Measurements from ENCODE around the gene CRYBG3. TPM values are rescaled to one million over a fixed set of nuclear protein-coding genes. Genes with fewer than 3 reads are reported as not detected.

Gene CRYBG3
- total and polyA plus RNA-seq, 2 of the 13 experiments (the other 11 are each of a cell fraction or from before 2014, with no cell fraction given), result 3.8 to 15.9 TPM

DNA sequence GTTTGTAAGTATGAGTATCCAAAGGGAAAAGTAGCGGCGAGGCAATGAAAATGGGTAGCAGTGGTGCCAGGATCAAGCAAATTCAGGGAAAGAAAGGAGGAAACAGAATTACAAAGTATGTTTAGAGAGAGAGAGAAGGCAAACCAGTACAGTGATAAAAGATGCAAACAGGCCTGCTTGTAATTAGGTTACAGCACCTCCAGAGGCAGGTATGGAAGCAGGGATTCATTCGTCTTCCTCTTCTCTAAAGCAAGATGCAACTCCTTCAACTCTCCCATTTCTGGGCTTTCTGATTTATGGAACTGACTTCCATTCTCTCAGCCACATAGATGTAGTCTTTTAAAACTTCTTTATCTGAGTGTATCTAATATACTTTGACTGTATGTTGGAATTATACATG is 68.0 kb downstream of the CRYBG3 start:
- H3K4me1 ChIP-seq (ENCODE audit: insufficient read depth, low read length), result no peaks in the 10 kb centered on the region
- intact Hi-C loops (cut with micrococcal nuclease; ENCODE audit: unreplicated experiment), result no loop called here
- in situ Hi-C loops (cut with HindIII; ENCODE audit: extremely low pct_ligation_motif_present, low pct_unique_long_range_greater_than_20kb), result no loop called here
- no peak overlapping the region for H3K9ac ChIP-seq (ENCODE audit: insufficient read depth, low read depth, low read length)
- no peaks in the 10 kb centered on the region for H4K20me1 ChIP-seq (ENCODE audit: insufficient read depth, low read length)
- WGBS (ENCODE audit: low lambda C conversion rate), result 98% methylated on average over 3 of the region's 3 CpGs
- no peaks in the 10 kb centered on the region for H3K9me3 ChIP-seq (ENCODE audit: low read length)
- no peaks in the 10 kb centered on the region for H3K79me2 ChIP-seq (ENCODE audit: insufficient read depth, low read length)
- no peak for FAIRE-seq
- ChIA-PET POLR2A (no interaction called here), CTCF (ENCODE audit: low intra/inter-chr PET ratio, low total read pairs) (no interaction called here)
- no peak for DNase-seq (ENCODE audit: low spot score)
- TF ChIP-seq, protein P1, sequence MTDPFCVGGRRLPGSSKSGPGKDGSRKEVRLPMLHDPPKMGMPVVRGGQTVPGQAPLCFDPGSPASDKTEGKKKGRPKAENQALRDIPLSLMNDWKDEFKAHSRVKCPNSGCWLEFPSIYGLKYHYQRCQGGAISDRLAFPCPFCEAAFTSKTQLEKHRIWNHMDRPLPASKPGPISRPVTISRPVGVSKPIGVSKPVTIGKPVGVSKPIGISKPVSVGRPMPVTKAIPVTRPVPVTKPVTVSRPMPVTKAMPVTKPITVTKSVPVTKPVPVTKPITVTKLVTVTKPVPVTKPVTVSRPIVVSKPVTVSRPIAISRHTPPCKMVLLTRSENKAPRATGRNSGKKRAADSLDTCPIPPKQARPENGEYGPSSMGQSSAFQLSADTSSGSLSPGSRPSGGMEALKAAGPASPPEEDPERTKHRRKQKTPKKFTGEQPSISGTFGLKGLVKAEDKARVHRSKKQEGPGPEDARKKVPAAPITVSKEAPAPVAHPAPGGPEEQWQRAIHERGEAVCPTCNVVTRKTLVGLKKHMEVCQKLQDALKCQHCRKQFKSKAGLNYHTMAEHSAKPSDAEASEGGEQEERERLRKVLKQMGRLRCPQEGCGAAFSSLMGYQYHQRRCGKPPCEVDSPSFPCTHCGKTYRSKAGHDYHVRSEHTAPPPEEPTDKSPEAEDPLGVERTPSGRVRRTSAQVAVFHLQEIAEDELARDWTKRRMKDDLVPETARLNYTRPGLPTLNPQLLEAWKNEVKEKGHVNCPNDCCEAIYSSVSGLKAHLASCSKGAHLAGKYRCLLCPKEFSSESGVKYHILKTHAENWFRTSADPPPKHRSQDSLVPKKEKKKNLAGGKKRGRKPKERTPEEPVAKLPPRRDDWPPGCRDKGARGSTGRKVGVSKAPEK (CRISPR knock-in tag; IDR thresholded peaks at IDR 0.05; ENCODE audit: borderline replicate concordance), result no peak
- TF ChIP-seq ZNF788 (CRISPR knock-in tag; IDR thresholded peaks at IDR 0.05; ENCODE audit: borderline replicate concordance), result no peak
- TF ChIP-seq ATAD3A (CRISPR knock-in tag; IDR thresholded peaks at IDR 0.05), result no peak
- no peak for TF ChIP-seq ZKSCAN8 (CRISPR knock-in tag; IDR thresholded peaks at IDR 0.05; ENCODE audit: borderline replicate concordance)
- TF ChIP-seq, protein P2, sequence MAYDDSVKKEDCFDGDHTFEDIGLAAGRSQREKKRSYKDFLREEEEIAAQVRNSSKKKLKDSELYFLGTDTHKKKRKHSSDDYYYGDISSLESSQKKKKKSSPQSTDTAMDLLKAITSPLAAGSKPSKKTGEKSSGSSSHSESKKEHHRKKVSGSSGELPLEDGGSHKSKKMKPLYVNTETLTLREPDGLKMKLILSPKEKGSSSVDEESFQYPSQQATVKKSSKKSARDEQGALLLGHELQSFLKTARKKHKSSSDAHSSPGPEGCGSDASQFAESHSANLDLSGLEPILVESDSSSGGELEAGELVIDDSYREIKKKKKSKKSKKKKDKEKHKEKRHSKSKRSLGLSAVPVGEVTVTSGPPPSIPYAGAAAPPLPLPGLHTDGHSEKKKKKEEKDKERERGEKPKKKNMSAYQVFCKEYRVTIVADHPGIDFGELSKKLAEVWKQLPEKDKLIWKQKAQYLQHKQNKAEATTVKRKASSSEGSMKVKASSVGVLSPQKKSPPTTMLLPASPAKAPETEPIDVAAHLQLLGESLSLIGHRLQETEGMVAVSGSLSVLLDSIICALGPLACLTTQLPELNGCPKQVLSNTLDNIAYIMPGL (CRISPR knock-in tag; IDR thresholded peaks at IDR 0.05; ENCODE audit: borderline replicate concordance in 1 of 2, low read depth in 1 of 2), result no peak
- TF ChIP-seq XBP1 (CRISPR knock-in tag; IDR thresholded peaks at IDR 0.05), result no peak
- TF ChIP-seq CHCHD3 (CRISPR knock-in tag; IDR thresholded peaks at IDR 0.05), result no peak
- TF ChIP-seq TRIM24 (CRISPR knock-in tag; IDR thresholded peaks at IDR 0.05), result no peak
- no peak for TF ChIP-seq ZNF367 (CRISPR knock-in tag; IDR thresholded peaks at IDR 0.05; ENCODE audit: borderline replicate concordance)
- TF ChIP-seq, protein P3, sequence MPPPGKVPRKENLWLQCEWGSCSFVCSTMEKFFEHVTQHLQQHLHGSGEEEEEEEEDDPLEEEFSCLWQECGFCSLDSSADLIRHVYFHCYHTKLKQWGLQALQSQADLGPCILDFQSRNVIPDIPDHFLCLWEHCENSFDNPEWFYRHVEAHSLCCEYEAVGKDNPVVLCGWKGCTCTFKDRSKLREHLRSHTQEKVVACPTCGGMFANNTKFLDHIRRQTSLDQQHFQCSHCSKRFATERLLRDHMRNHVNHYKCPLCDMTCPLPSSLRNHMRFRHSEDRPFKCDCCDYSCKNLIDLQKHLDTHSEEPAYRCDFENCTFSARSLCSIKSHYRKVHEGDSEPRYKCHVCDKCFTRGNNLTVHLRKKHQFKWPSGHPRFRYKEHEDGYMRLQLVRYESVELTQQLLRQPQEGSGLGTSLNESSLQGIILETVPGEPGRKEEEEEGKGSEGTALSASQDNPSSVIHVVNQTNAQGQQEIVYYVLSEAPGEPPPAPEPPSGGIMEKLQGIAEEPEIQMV (CRISPR knock-in tag; IDR thresholded peaks at IDR 0.05; ENCODE audit: low read depth), result no peak
- no peak for TF ChIP-seq CAMTA2 (CRISPR knock-in tag; IDR thresholded peaks at IDR 0.05; ENCODE audit: borderline replicate concordance)
- peaks cover 1 to 34% of the 10 kb centered on the region in 2 experiments; a peak in 3 of 5 replicates for H3K36me3 ChIP-seq (replicated peaks in 1 of 2; ENCODE audit: control insufficient read depth in 1 of 2, insufficient read depth in 2 of 2, low read length in 2 of 2)
- no peak overlapping the region for H2AFZ ChIP-seq (ENCODE audit: low read length)
- H3K27me3 ChIP-seq (ENCODE audit: control insufficient read depth in 1 of 2, insufficient read depth in 2 of 2, low read length in 2 of 2), result no peaks in the 10 kb centered on the region
- no TSS peak for BruUV-seq (replicated peaks)
- no peak for ATAC-seq
- no peak overlapping the region for H3K27ac ChIP-seq (ENCODE audit: extremely low read length, insufficient read depth, low read length)
- H3K4me2 ChIP-seq (ENCODE audit: low read depth, low read length), result no peak overlapping the region
- H3K4me3 ChIP-seq (replicated peaks in 1 of 3; ENCODE audit: insufficient read depth in 1 of 3, low read depth in 2 of 3, low read length in 3 of 3), result no peak overlapping the region
